Endothelial cell of umbilical vein (primary cell): ENCODE results near the gene DBX1. TPM values are rescaled to one million over a fixed set of nuclear protein-coding genes. Genes with fewer than 3 reads are reported as not detected.

Experiments used
- BruUV-seq: library from RNA; stranded (reverse); fragments of 400-500 nt; replicated peaks from 2 replicates; lab custom pipeline; 2021; lab: Mats Ljungman, UMichigan
- CTCF ChIA-PET: fragments of 300-600, 350-600 bp; sonication (Branson Sonifier 250); formaldehyde crosslinking; loops from one replicate; lab custom pipeline; 2021; ENCODE audit warnings: antibody characterized with exemption, inconsistent platforms; lab: Charles Lee
- POLR2A ChIA-PET: fragments of 300-600, 350-600 bp; sonication (Branson Sonifier 250); formaldehyde crosslinking; loops from one replicate; lab custom pipeline; 2021; ENCODE audit warnings: antibody characterized with exemption, inconsistent platforms; lab: Charles Lee
- DNase-seq: peaks from one replicate; pipeline ENCODE4 v3.0.0-alpha.2; 2011; ENCODE audit warnings: low read depth, low spot score
- FAIRE-seq: peaks from 2 replicates; lab custom pipeline; 2011; peaks lifted over from hg19 to GRCh38; lab: Jason Lieb, UNC
- H2AFZ ChIP-seq: 2 replicates; pipeline ENCODE4 v1.6.0; 2012; ENCODE audit warnings: low read depth, low read length, control low read depth, inconsistent platforms
- H3K27ac ChIP-seq: 2 replicates; pipeline ENCODE4 v1.5.1; 2011; ENCODE audit warnings: low read depth, mild to moderate bottlenecking, control low read depth, low read length, moderate library complexity; ENCODE audit not compliant: insufficient read depth
- H3K27me3 ChIP-seq, 2 experiments: 2 replicates each; pipeline versions ENCODE4 v1.6.0 to v1.6.1; 2011; ENCODE audit warnings: low read length in 2 of 2, mixed read lengths in 1 of 2; ENCODE audit not compliant: control insufficient read depth in 2 of 2, insufficient read depth in 2 of 2
- H3K36me3 ChIP-seq, 2 experiments: 2 replicates in 1 of 2; 3 replicates in 1 of 2; pipeline ENCODE4 v1.5.1; 2011; ENCODE audit warnings: low read length in 2 of 2, mild to moderate bottlenecking in 1 of 2, moderate library complexity in 1 of 2; ENCODE audit not compliant: control insufficient read depth in 2 of 2, insufficient read depth in 2 of 2; ENCODE audit errors: extremely low read depth in 1 of 2
- H3K4me1 ChIP-seq: 3 replicates; pipeline ENCODE4 v1.5.1; 2011; ENCODE audit warnings: mild to moderate bottlenecking, low read length; ENCODE audit not compliant: control insufficient read depth, insufficient read depth; ENCODE audit errors: extremely low read depth
- H3K4me2 ChIP-seq: 2 replicates; pipeline ENCODE4 v1.6.1; 2011; ENCODE audit warnings: low read length, control low read depth, mixed read lengths; ENCODE audit not compliant: insufficient read depth
- H3K4me3 ChIP-seq, 3 experiments: fragments of 200-600 bp in 1 of 3; sonication (generic), shearing (Covaris generic) in 1 of 3; replicated peaks in 1 of 3; 2 replicates each; pipeline ENCODE4 v1.5.1; 2011 to 2016; ENCODE audit warnings: control low read depth in 3 of 3, low read length in 3 of 3, mild to moderate bottlenecking in 2 of 3, inconsistent platforms in 1 of 3, low read depth in 1 of 3, moderate library complexity in 1 of 3; ENCODE audit not compliant: insufficient read depth in 1 of 3
- H3K79me2 ChIP-seq: 2 replicates; pipeline ENCODE4 v1.6.0; 2012; ENCODE audit warnings: low read length, inconsistent platforms; ENCODE audit not compliant: control insufficient read depth, insufficient read depth
- H3K9ac ChIP-seq: replicated peaks from 2 replicates; pipeline ENCODE3; 2011; ENCODE audit warnings: low read length, control low read depth; ENCODE audit not compliant: insufficient read depth; ENCODE audit errors: extremely low read depth
- H3K9me1 ChIP-seq: replicated peaks from 3 replicates; pipeline ENCODE4 v1.6.0; 2011; ENCODE audit warnings: mild to moderate bottlenecking, low read length; ENCODE audit not compliant: control insufficient read depth, insufficient read depth; ENCODE audit errors: extremely low read depth
- H3K9me3 ChIP-seq: replicated peaks from 2 replicates; pipeline ENCODE4 v1.5.1; 2012; ENCODE audit warnings: low read length, inconsistent platforms; ENCODE audit not compliant: control insufficient read depth, insufficient read depth
- H4K20me1 ChIP-seq: replicated peaks from 2 replicates; pipeline ENCODE3; 2011; ENCODE audit warnings: mild to moderate bottlenecking, low read length; ENCODE audit not compliant: control insufficient read depth, insufficient read depth; ENCODE audit errors: extremely low read depth
- EZH2 ChIP-seq: IDR thresholded peaks from 2 replicates; pipeline ENCODE4 v1.6.1; 2012; ENCODE audit warnings: borderline replicate concordance, low read depth, mild to moderate bottlenecking, moderate library complexity, low read length, inconsistent platforms; ENCODE audit not compliant: severe bottlenecking
- FOS ChIP-seq: IDR thresholded peaks from 2 replicates; pipeline ENCODE4 v1.6.1; 2011; ENCODE audit warnings: mild to moderate bottlenecking, low read length, moderate library complexity, borderline replicate concordance; ENCODE audit not compliant: insufficient read depth
- GATA2 ChIP-seq: IDR thresholded peaks from 2 replicates; pipeline ENCODE4 v1.7.0; 2011; ENCODE audit warnings: low read depth, mild to moderate bottlenecking, moderate library complexity, mixed read lengths, low read length; ENCODE audit not compliant: insufficient read length, insufficient read depth
- JUN ChIP-seq: IDR thresholded peaks from 2 replicates; pipeline ENCODE4 v1.6.1; 2011; ENCODE audit warnings: borderline replicate concordance, low read depth; ENCODE audit not compliant: insufficient read length, insufficient read depth
- MYC ChIP-seq: IDR thresholded peaks from one replicate; pipeline ENCODE4 v1.6.1; 2011; ENCODE audit warnings: mild to moderate bottlenecking, low read depth, low read length
- POLR2A ChIP-seq: IDR thresholded peaks from 2 replicates; pipeline ENCODE4 v1.6.1; 2012; ENCODE audit warnings: low read depth, mild to moderate bottlenecking, control low read depth, low read length
- POLR2AphosphoS5 ChIP-seq: IDR thresholded peaks from 2 replicates; pipeline ENCODE4 v1.6.1; 2012; ENCODE audit warnings: low read depth, mild to moderate bottlenecking, control low read depth, low read length, moderate library complexity; ENCODE audit not compliant: insufficient read depth
- dilution Hi-C: fragments of 300-500 bp; cut with MboI; formaldehyde crosslinking; loops from one replicate; pipeline ENCODE4 v1.15.0; 2019; ENCODE audit warnings: low sequenced_read_pairs; ENCODE audit not compliant: extremely low pct_ligation_motif_present
- intact Hi-C: fragments of 100-400 bp; cut with micrococcal nuclease; formaldehyde crosslinking; loops from one replicate; pipeline ENCODE4 v1.10.0; 2022
- polyA plus RNA-seq, 4 experiments: library from polyadenylated mRNA; depleted of rRNA in 3 of 4; stranded (reverse) in 3 of 4; unstranded in 1 of 4; fragments of >200 nt; gene quantifications; 2 replicates each; pipeline versions ENCODE4 v1.2.1 to v1.2.3, GENCODE V29; 2011 to 2012; ENCODE audit warnings: missing spikeins in 1 of 4
- total RNA-seq: library from RNA; stranded (reverse); gene quantifications from 2 replicates; pipeline ENCODE4 v1.2.3, GENCODE V29; 2021
- TF ChIP-seq, protein P1 (sequence below): IDR thresholded peaks from 2 replicates; pipeline ENCODE4 v1.6.1; 2011; ENCODE audit not compliant: insufficient read depth, insufficient read length
- TF ChIP-seq, protein P2 (sequence below), 2 donors: IDR thresholded peaks; 1 replicate in 1 of 2; 2 replicates in 1 of 2; pipeline ENCODE4 v1.5.1; 2011; ENCODE audit warnings: low read length in 2 of 2, mild to moderate bottlenecking in 2 of 2, moderate library complexity in 2 of 2, control low read depth in 1 of 2, inconsistent platforms in 1 of 2, low read depth in 1 of 2; ENCODE audit not compliant: insufficient read depth in 1 of 2; ENCODE audit errors: extremely low read depth in 1 of 2

Gene DBX1
- total and polyA plus RNA-seq, 2 donors (not counting 3 experiments of a cell fraction or from before 2014, with no cell fraction given): not detected

DNA sequence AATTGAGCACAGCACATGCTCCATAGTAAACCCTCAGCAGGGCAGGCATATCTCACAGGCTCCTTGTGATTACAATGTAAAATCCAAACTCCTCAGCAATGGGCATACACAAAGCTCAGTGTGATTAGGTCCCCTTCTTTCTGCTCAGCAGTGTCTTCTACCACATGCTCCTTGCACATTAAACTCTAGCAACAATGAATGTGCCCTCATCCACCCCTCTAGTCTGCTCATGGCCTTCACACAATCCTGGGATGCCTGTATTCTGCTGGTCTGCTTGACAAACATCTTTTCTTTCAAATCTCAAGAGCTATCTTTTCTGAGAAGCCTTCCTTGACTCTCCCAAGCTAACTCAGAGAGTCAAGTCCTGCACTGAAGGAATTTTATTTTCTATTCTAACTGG is 32.4 kb upstream of the DBX1 start:
- ChIA-PET POLR2A (no interaction called here), CTCF (interaction anchor here (1.4 kb wide), 1 partner anchor 11 kb away, joined by 3 read pairs; no protein-coding TSS in a partner anchor)
- dilution Hi-C loops: no loop called here

More for the DNA sequence above, 32.4 kb upstream of the DBX1 start:
- no peak for FAIRE-seq
- no peak overlapping the region for H2AFZ ChIP-seq
- no peak overlapping the region for H3K4me2 ChIP-seq
- H3K9ac ChIP-seq: no peak overlapping the region
- peaks cover 5 to 15% of the 10 kb centered on the region in 2 experiments for H3K27me3 ChIP-seq
- H3K27ac ChIP-seq: no peak overlapping the region
- intact Hi-C loops: no loop called here
- H3K79me2 ChIP-seq: no peaks in the 10 kb centered on the region
- TF ChIP-seq JUN (no peak), POLR2A (no peak), POLR2AphosphoS5 (no peak), MYC (no peak), EZH2 (no peak), FOS (no peak), GATA2 (no peak)
- TF ChIP-seq, protein P1, sequence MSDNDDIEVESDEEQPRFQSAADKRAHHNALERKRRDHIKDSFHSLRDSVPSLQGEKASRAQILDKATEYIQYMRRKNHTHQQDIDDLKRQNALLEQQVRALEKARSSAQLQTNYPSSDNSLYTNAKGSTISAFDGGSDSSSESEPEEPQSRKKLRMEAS: no peak
- TF ChIP-seq, protein P2, sequence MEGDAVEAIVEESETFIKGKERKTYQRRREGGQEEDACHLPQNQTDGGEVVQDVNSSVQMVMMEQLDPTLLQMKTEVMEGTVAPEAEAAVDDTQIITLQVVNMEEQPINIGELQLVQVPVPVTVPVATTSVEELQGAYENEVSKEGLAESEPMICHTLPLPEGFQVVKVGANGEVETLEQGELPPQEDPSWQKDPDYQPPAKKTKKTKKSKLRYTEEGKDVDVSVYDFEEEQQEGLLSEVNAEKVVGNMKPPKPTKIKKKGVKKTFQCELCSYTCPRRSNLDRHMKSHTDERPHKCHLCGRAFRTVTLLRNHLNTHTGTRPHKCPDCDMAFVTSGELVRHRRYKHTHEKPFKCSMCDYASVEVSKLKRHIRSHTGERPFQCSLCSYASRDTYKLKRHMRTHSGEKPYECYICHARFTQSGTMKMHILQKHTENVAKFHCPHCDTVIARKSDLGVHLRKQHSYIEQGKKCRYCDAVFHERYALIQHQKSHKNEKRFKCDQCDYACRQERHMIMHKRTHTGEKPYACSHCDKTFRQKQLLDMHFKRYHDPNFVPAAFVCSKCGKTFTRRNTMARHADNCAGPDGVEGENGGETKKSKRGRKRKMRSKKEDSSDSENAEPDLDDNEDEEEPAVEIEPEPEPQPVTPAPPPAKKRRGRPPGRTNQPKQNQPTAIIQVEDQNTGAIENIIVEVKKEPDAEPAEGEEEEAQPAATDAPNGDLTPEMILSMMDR (IDR thresholded peaks at IDR 0.05; ENCODE audit: extremely low read depth in 1 of 2, insufficient read depth in 1 of 2, low read depth in 1 of 2, low read length in 2 of 2): no peak
- H4K20me1 ChIP-seq: no peaks in the 10 kb centered on the region
- no peak for DNase-seq
- no peaks in the 10 kb centered on the region for H3K36me3 ChIP-seq
- BruUV-seq: no TSS peak
- no peak overlapping the region for H3K4me3 ChIP-seq
- no peaks in the 10 kb centered on the region for H3K9me1 ChIP-seq
- no peaks in the 10 kb centered on the region for H3K9me3 ChIP-seq
- H3K4me1 ChIP-seq: no peaks in the 10 kb centered on the region
